HG02973 (cell line): Measurements from ENCODE around the gene DUXA.
A peak's percentile ranks its signal among the peaks of the same experiment; 100 is the strongest.
"Not testable (repeated sequence)": the region's sequence is repeated elsewhere in the genome, so short reads cannot be mapped to it uniquely, and the experiment has no call there.

ENCODE experiments used
- ATAC-seq: cut with Tn5 transposase; IDR thresholded peaks from one replicate; pipeline ENCODE4 v1.9.1; 2021; ENCODE audit warnings: moderate library complexity; ENCODE audit not compliant: unreplicated experiment

Gene DUXA

GRCh38 chr19:57167385-57167784 is at the start of gene DUXA:
TSS of gene DUXA (minus strand) at chr19:57167485. CDS start at chr19:57167443, 42 bp downstream.
- no peak for ATAC-seq

GRCh38 chr19:57212109-57212508 is 44.8 kb upstream of the DUXA start:
- ATAC-seq, result no peak

- no peak for ATAC-seq
Measured at GRCh38 chr19:57210381-57210780, 43.1 kb upstream of the DUXA start.

- no peak for ATAC-seq
Measured at GRCh38 chr19:57202160-57202559, 34.9 kb upstream of the DUXA start.

GRCh38 chr19:57197874-57198273 is 30.6 kb upstream of the DUXA start:
- ATAC-seq, result not testable (repeated sequence)

GRCh38 chr19:57192993-57193392 is 25.7 kb upstream of the DUXA start:
- no peak for ATAC-seq

- ATAC-seq, result peak; percentile 9
Measured at GRCh38 chr19:57192077-57192420, 24.8 kb upstream of the DUXA start.

GRCh38 chr19:57191141-57192076 is 24.1 kb upstream of the DUXA start, which contains the start of gene ZNF264:
TSS of gene ZNF264 (plus strand) at chr19:57191500. CDS start at chr19:57191914, 414 bp downstream.
- ATAC-seq, result peak; percentile 90

GRCh38 chr19:57190301-57190700 is 23.0 kb upstream of the DUXA start:
- no peak for ATAC-seq

- no peak for ATAC-seq
Measured at GRCh38 chr19:57171551-57172081, 4.3 kb upstream of the DUXA start.

- no peak for ATAC-seq
Measured at GRCh38 chr19:57165846-57166245, 1.4 kb downstream of the DUXA start.

GRCh38 chr19:57161985-57162539 is 5.2 kb downstream of the DUXA start:
- ATAC-seq, result no peak

- no peak for ATAC-seq
Measured at GRCh38 chr19:57152921-57153320, 14.4 kb downstream of the DUXA start.

GRCh38 chr19:57141699-57142098 is 25.6 kb downstream of the DUXA start:
- no peak for ATAC-seq

- no peak for ATAC-seq
Measured at GRCh38 chr19:57135797-57136196, 31.5 kb downstream of the DUXA start.

- ATAC-seq, result not testable (repeated sequence)
Measured at GRCh38 chr19:57127403-57127802, 39.9 kb downstream of the DUXA start.

GRCh38 chr19:57123882-57124281 is 43.4 kb downstream of the DUXA start:
- no peak for ATAC-seq

- ATAC-seq, result no peak
Measured at GRCh38 chr19:57118848-57119247, 48.4 kb downstream of the DUXA start.

GRCh38 chr19:57113501-57113900 is 53.8 kb downstream of the DUXA start:
- not testable (repeated sequence) for ATAC-seq

GRCh38 chr19:57111329-57111644 is 56.0 kb downstream of the DUXA start:
- ATAC-seq, result no peak

- ATAC-seq, result no peak
Measured at GRCh38 chr19:57110592-57111328, 56.5 kb downstream of the DUXA start.
